Endothelial cell of umbilical vein (primary cell): ENCODE data around the gene CCDC180. TPM values are rescaled to one million over a fixed set of nuclear protein-coding genes. Genes with fewer than 3 reads are reported as not detected.

Source experiments
- BruUV-seq: library from RNA; stranded (reverse); fragments of 400-500 nt; replicated peaks from 2 replicates; lab custom pipeline; 2021; lab: Mats Ljungman, UMichigan
- CTCF ChIA-PET: fragments of 300-600, 350-600 bp; sonication (Branson Sonifier 250); formaldehyde crosslinking; loops from one replicate; lab custom pipeline; 2021; ENCODE audit warnings: antibody characterized with exemption, inconsistent platforms; lab: Charles Lee
- POLR2A ChIA-PET: fragments of 300-600, 350-600 bp; sonication (Branson Sonifier 250); formaldehyde crosslinking; loops from one replicate; lab custom pipeline; 2021; ENCODE audit warnings: antibody characterized with exemption, inconsistent platforms; lab: Charles Lee
- DNase-seq: peaks from one replicate; pipeline ENCODE4 v3.0.0-alpha.2; 2011; ENCODE audit warnings: low read depth, low spot score
- FAIRE-seq: peaks from 2 replicates; lab custom pipeline; 2011; peaks lifted over from hg19 to GRCh38; lab: Jason Lieb, UNC
- H2AFZ ChIP-seq: 2 replicates; pipeline ENCODE4 v1.6.0; 2012; ENCODE audit warnings: low read depth, low read length, control low read depth, inconsistent platforms
- H3K27ac ChIP-seq: 2 replicates; pipeline ENCODE4 v1.5.1; 2011; ENCODE audit warnings: low read depth, mild to moderate bottlenecking, control low read depth, low read length, moderate library complexity; ENCODE audit not compliant: insufficient read depth
- H3K27me3 ChIP-seq, 2 experiments: 2 replicates each; pipeline versions ENCODE4 v1.6.0 to v1.6.1; 2011; ENCODE audit warnings: low read length in 2 of 2, mixed read lengths in 1 of 2; ENCODE audit not compliant: control insufficient read depth in 2 of 2, insufficient read depth in 2 of 2
- H3K36me3 ChIP-seq, 2 experiments: 2 replicates in 1 of 2; 3 replicates in 1 of 2; pipeline ENCODE4 v1.5.1; 2011; ENCODE audit warnings: low read length in 2 of 2, mild to moderate bottlenecking in 1 of 2, moderate library complexity in 1 of 2; ENCODE audit not compliant: control insufficient read depth in 2 of 2, insufficient read depth in 2 of 2; ENCODE audit errors: extremely low read depth in 1 of 2
- H3K4me1 ChIP-seq: 3 replicates; pipeline ENCODE4 v1.5.1; 2011; ENCODE audit warnings: mild to moderate bottlenecking, low read length; ENCODE audit not compliant: control insufficient read depth, insufficient read depth; ENCODE audit errors: extremely low read depth
- H3K4me2 ChIP-seq: 2 replicates; pipeline ENCODE4 v1.6.1; 2011; ENCODE audit warnings: low read length, control low read depth, mixed read lengths; ENCODE audit not compliant: insufficient read depth
- H3K4me3 ChIP-seq, 3 experiments: fragments of 200-600 bp in 1 of 3; sonication (generic), shearing (Covaris generic) in 1 of 3; replicated peaks in 1 of 3; 2 replicates each; pipeline ENCODE4 v1.5.1; 2011 to 2016; ENCODE audit warnings: control low read depth in 3 of 3, low read length in 3 of 3, mild to moderate bottlenecking in 2 of 3, inconsistent platforms in 1 of 3, low read depth in 1 of 3, moderate library complexity in 1 of 3; ENCODE audit not compliant: insufficient read depth in 1 of 3
- H3K79me2 ChIP-seq: 2 replicates; pipeline ENCODE4 v1.6.0; 2012; ENCODE audit warnings: low read length, inconsistent platforms; ENCODE audit not compliant: control insufficient read depth, insufficient read depth
- H3K9ac ChIP-seq: replicated peaks from 2 replicates; pipeline ENCODE3; 2011; ENCODE audit warnings: low read length, control low read depth; ENCODE audit not compliant: insufficient read depth; ENCODE audit errors: extremely low read depth
- H3K9me1 ChIP-seq: replicated peaks from 3 replicates; pipeline ENCODE4 v1.6.0; 2011; ENCODE audit warnings: mild to moderate bottlenecking, low read length; ENCODE audit not compliant: control insufficient read depth, insufficient read depth; ENCODE audit errors: extremely low read depth
- H3K9me3 ChIP-seq: replicated peaks from 2 replicates; pipeline ENCODE4 v1.5.1; 2012; ENCODE audit warnings: low read length, inconsistent platforms; ENCODE audit not compliant: control insufficient read depth, insufficient read depth
- H4K20me1 ChIP-seq: replicated peaks from 2 replicates; pipeline ENCODE3; 2011; ENCODE audit warnings: mild to moderate bottlenecking, low read length; ENCODE audit not compliant: control insufficient read depth, insufficient read depth; ENCODE audit errors: extremely low read depth
- EZH2 ChIP-seq: IDR thresholded peaks from 2 replicates; pipeline ENCODE4 v1.6.1; 2012; ENCODE audit warnings: borderline replicate concordance, low read depth, mild to moderate bottlenecking, moderate library complexity, low read length, inconsistent platforms; ENCODE audit not compliant: severe bottlenecking
- FOS ChIP-seq: IDR thresholded peaks from 2 replicates; pipeline ENCODE4 v1.6.1; 2011; ENCODE audit warnings: mild to moderate bottlenecking, low read length, moderate library complexity, borderline replicate concordance; ENCODE audit not compliant: insufficient read depth
- GATA2 ChIP-seq: IDR thresholded peaks from 2 replicates; pipeline ENCODE4 v1.7.0; 2011; ENCODE audit warnings: low read depth, mild to moderate bottlenecking, moderate library complexity, mixed read lengths, low read length; ENCODE audit not compliant: insufficient read length, insufficient read depth
- JUN ChIP-seq: IDR thresholded peaks from 2 replicates; pipeline ENCODE4 v1.6.1; 2011; ENCODE audit warnings: borderline replicate concordance, low read depth; ENCODE audit not compliant: insufficient read length, insufficient read depth
- MYC ChIP-seq: IDR thresholded peaks from one replicate; pipeline ENCODE4 v1.6.1; 2011; ENCODE audit warnings: mild to moderate bottlenecking, low read depth, low read length
- POLR2AphosphoS5 ChIP-seq: IDR thresholded peaks from 2 replicates; pipeline ENCODE4 v1.6.1; 2012; ENCODE audit warnings: low read depth, mild to moderate bottlenecking, control low read depth, low read length, moderate library complexity; ENCODE audit not compliant: insufficient read depth
- dilution Hi-C: fragments of 300-500 bp; cut with MboI; formaldehyde crosslinking; loops from one replicate; pipeline ENCODE4 v1.15.0; 2019; ENCODE audit warnings: low sequenced_read_pairs; ENCODE audit not compliant: extremely low pct_ligation_motif_present
- intact Hi-C: fragments of 100-400 bp; cut with micrococcal nuclease; formaldehyde crosslinking; loops from one replicate; pipeline ENCODE4 v1.10.0; 2022
- polyA plus RNA-seq, 4 experiments: library from polyadenylated mRNA; depleted of rRNA in 3 of 4; stranded (reverse) in 3 of 4; unstranded in 1 of 4; fragments of >200 nt; gene quantifications; 2 replicates each; pipeline versions ENCODE4 v1.2.1 to v1.2.3, GENCODE V29; 2011 to 2012; ENCODE audit warnings: missing spikeins in 1 of 4
- total RNA-seq: library from RNA; stranded (reverse); gene quantifications from 2 replicates; pipeline ENCODE4 v1.2.3, GENCODE V29; 2021
- TF ChIP-seq, protein P1 (sequence below): IDR thresholded peaks from 2 replicates; pipeline ENCODE4 v1.6.1; 2011; ENCODE audit not compliant: insufficient read depth, insufficient read length
- TF ChIP-seq, protein P2 (sequence below), 2 donors: IDR thresholded peaks; 1 replicate in 1 of 2; 2 replicates in 1 of 2; pipeline ENCODE4 v1.5.1; 2011; ENCODE audit warnings: low read length in 2 of 2, mild to moderate bottlenecking in 2 of 2, moderate library complexity in 2 of 2, control low read depth in 1 of 2, inconsistent platforms in 1 of 2, low read depth in 1 of 2; ENCODE audit not compliant: insufficient read depth in 1 of 2; ENCODE audit errors: extremely low read depth in 1 of 2

Gene CCDC180
- total and polyA plus RNA-seq, 2 donors (not counting 3 experiments of a cell fraction or from before 2014, with no cell fraction given) = 0.30 to 2.5 TPM

DNA sequence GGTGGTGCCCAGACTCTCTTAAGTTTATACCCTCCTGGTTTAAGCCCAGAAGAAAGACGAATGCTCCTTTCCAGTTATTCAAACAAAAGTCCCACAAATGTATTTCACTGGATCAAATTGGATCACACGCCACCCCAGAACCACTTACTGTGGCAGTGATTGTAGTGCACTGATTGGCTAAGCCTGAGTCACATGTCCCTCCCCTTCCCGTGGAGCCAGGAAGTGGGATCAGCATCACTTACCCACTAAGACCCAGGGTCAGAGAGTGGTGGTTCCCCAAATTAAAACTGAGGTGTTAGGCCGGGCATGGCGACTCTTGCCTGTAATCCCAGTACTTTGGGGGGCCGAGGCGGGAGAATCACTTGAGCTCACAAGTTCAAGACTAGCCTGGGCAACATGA lies 29.5 kb upstream of the CCDC180 start:
- H3K36me3 ChIP-seq = peaks cover 0 to 5% of the 10 kb centered on the region in 2 experiments
- no peaks in the 10 kb centered on the region for H3K79me2 ChIP-seq
- no peaks in the 10 kb centered on the region for H3K27me3 ChIP-seq
- no peak for FAIRE-seq
- ChIA-PET POLR2A (no interaction called here), CTCF (no interaction called here)
- intact Hi-C loops = no loop called here
- H3K9ac ChIP-seq = no peak overlapping the region
- H3K4me1 ChIP-seq = no peaks in the 10 kb centered on the region
- no peak overlapping the region for H3K4me2 ChIP-seq
- dilution Hi-C loops = no loop called here
- no peak overlapping the region for H3K4me3 ChIP-seq
- TF ChIP-seq, protein P1, sequence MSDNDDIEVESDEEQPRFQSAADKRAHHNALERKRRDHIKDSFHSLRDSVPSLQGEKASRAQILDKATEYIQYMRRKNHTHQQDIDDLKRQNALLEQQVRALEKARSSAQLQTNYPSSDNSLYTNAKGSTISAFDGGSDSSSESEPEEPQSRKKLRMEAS = no peak
- no peak for TF ChIP-seq POLR2AphosphoS5
- TF ChIP-seq JUN = no peak
- no peak for TF ChIP-seq MYC
- TF ChIP-seq EZH2 = no peak
- TF ChIP-seq FOS = no peak
- TF ChIP-seq, protein P2, sequence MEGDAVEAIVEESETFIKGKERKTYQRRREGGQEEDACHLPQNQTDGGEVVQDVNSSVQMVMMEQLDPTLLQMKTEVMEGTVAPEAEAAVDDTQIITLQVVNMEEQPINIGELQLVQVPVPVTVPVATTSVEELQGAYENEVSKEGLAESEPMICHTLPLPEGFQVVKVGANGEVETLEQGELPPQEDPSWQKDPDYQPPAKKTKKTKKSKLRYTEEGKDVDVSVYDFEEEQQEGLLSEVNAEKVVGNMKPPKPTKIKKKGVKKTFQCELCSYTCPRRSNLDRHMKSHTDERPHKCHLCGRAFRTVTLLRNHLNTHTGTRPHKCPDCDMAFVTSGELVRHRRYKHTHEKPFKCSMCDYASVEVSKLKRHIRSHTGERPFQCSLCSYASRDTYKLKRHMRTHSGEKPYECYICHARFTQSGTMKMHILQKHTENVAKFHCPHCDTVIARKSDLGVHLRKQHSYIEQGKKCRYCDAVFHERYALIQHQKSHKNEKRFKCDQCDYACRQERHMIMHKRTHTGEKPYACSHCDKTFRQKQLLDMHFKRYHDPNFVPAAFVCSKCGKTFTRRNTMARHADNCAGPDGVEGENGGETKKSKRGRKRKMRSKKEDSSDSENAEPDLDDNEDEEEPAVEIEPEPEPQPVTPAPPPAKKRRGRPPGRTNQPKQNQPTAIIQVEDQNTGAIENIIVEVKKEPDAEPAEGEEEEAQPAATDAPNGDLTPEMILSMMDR (IDR thresholded peaks at IDR 0.05; ENCODE audit: extremely low read depth in 1 of 2, insufficient read depth in 1 of 2, low read depth in 1 of 2, low read length in 2 of 2) = no peak
- TF ChIP-seq GATA2 = no peak
- no peaks in the 10 kb centered on the region for H3K9me3 ChIP-seq
- no peak overlapping the region for H2AFZ ChIP-seq
- no TSS peak for BruUV-seq
- H4K20me1 ChIP-seq = no peaks in the 10 kb centered on the region
- no peaks in the 10 kb centered on the region for H3K9me1 ChIP-seq
- DNase-seq = no peak
- H3K27ac ChIP-seq = no peak overlapping the region
